Colonic mucosa (tissue), 4 donors: Measurements from ENCODE around the gene LIPG. TPM values are rescaled to one million over a fixed set of nuclear protein-coding genes. Genes with fewer than 3 reads are reported as not detected.

ENCODE experiments used
- DNase-seq: peaks from one replicate; pipeline ENCODE4 v3.0.0-alpha.2; 2020
- H3K27ac ChIP-seq: fragments of 200-600 bp; one replicate; pipeline ENCODE4 v1.8.0; 2021
- H3K27me3 ChIP-seq: fragments of 200-600 bp; one replicate; pipeline ENCODE4 v1.8.0; 2021
- H3K36me3 ChIP-seq: fragments of 200-600 bp; one replicate; pipeline ENCODE4 v1.8.0; 2021
- H3K4me1 ChIP-seq: fragments of 200-600 bp; one replicate; pipeline ENCODE4 v1.8.0; 2021; ENCODE audit warnings: mild to moderate bottlenecking
- H3K4me3 ChIP-seq: fragments of 200-600 bp; one replicate; pipeline ENCODE4 v1.8.0; 2021
- H3K9ac ChIP-seq, 2 donors: one replicate each; pipeline ENCODE4 v1.7.0; 2013; ENCODE audit warnings: control low read depth in 2 of 2, low read depth in 2 of 2, low read length in 2 of 2
- H3K9me3 ChIP-seq: fragments of 200-600 bp; one replicate; pipeline ENCODE4 v1.8.0; 2021
- CTCF ChIP-seq: fragments of 200-600 bp; IDR thresholded peaks from one replicate; pipeline ENCODE4 v1.8.0; 2022; ENCODE audit warnings: antibody characterized with exemption, mild to moderate bottlenecking
- intact Hi-C: fragments of 100-400 bp; cut with DNase I; formaldehyde crosslinking; loops from one replicate; pipeline ENCODE4 v1.14.1; 2022
- total RNA-seq, 2 donors: library from RNA; stranded (reverse); fragmentation: NEBNext Ultra II Directional in 1 of 2; extraction: Animal tissue kit (Norgen Biotek cat#: 25700) in 1 of 2; gene quantifications; one replicate each; pipeline ENCODE4 v1.2.1, GENCODE V29; 2021
- donor health status: healthy.
- donor health status: DM: no; HTN: no; CAD: no.
- donor health status: DM: no; HTN: no; CAD: no.

The LIPG gene
- total RNA-seq, 2 donors from 2014 or later, result 25.5 to 32.1 TPM

- DNase-seq, result no peak
- peaks cover 6% of the 10 kb centered on the region for H3K4me1 ChIP-seq
- no peaks in the 10 kb centered on the region for H3K27me3 ChIP-seq
- H3K9me3 ChIP-seq, result no peaks in the 10 kb centered on the region
- no peak overlapping the region for H3K27ac ChIP-seq
- no peak overlapping the region for H3K4me3 ChIP-seq
- intact Hi-C loops, result no loop called here
- no peak for TF ChIP-seq CTCF
- H3K36me3 ChIP-seq, result no peaks in the 10 kb centered on the region
- H3K9ac ChIP-seq, result no peak overlapping the region
Observed at GRCh38 chr18:49566217-49566770, 4.4 kb downstream of the LIPG start.

- Histone ChIP-seq H3K36me3 (no peaks in the 10 kb centered on the region), H3K27me3 (no peaks in the 10 kb centered on the region)
- intact Hi-C loops, result no loop called here
Observed at GRCh38 chr18:49566985-49567384, 5.1 kb downstream of the LIPG start.

GRCh38 chr18:49569724-49570123 lies 7.9 kb downstream of the LIPG start:
- no peak for DNase-seq
- no peaks in the 10 kb centered on the region for H3K36me3 ChIP-seq
- no peak overlapping the region for H3K27ac ChIP-seq
- no peaks in the 10 kb centered on the region for H3K4me1 ChIP-seq
- no peaks in the 10 kb centered on the region for H3K27me3 ChIP-seq
- H3K9me3 ChIP-seq, result no peaks in the 10 kb centered on the region
- no peak overlapping the region for H3K4me3 ChIP-seq
- intact Hi-C loops, result no loop called here
- no peak for TF ChIP-seq CTCF
- no peak overlapping the region for H3K9ac ChIP-seq

More at GRCh38 chr18:49566985-49567384, 5.1 kb downstream of the LIPG start:
- no peak overlapping the region for H3K27ac ChIP-seq
- no peak for DNase-seq
- H3K9ac ChIP-seq, result no peak overlapping the region
- no peak for TF ChIP-seq CTCF
- H3K4me1 ChIP-seq, result peaks cover 6% of the 10 kb centered on the region
- H3K4me3 ChIP-seq, result no peak overlapping the region
- no peaks in the 10 kb centered on the region for H3K9me3 ChIP-seq

DNA sequence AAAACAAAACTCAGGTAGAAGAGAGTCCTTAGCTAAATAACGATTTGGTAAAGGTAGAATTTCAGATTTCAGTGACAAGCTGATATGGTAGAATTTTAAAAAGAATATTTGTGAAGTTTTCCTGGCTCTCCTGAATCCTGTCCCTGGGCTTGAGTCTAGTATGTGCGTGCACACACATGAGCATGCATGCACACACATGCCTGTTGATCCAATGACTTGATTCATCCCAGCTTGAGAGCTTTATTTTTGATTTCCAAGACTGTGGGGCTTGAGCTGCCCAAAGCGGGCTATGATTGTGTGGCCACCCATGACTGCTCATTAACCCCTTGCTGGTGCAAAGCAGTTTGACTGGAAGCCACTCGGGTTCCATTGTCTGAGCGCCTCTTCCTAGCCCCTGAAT lies 9.0 kb downstream of the LIPG start:
- no peaks in the 10 kb centered on the region for H3K36me3 ChIP-seq
- H3K9ac ChIP-seq, result no peak overlapping the region
- H3K4me3 ChIP-seq, result no peak overlapping the region
- H3K9me3 ChIP-seq, result no peaks in the 10 kb centered on the region
- H3K27me3 ChIP-seq, result no peaks in the 10 kb centered on the region
- DNase-seq, result no peak
- intact Hi-C loops, result no loop called here
- TF ChIP-seq CTCF, result no peak
- H3K4me1 ChIP-seq, result no peaks in the 10 kb centered on the region
- H3K27ac ChIP-seq, result no peak overlapping the region

- Histone ChIP-seq H3K4me3 (no peak overlapping the region), H3K9ac (no peak overlapping the region), H3K27me3 (no peaks in the 10 kb centered on the region), H3K36me3 (no peaks in the 10 kb centered on the region), H3K27ac (no peak overlapping the region), H3K4me1 (no peaks in the 10 kb centered on the region), H3K9me3 (no peaks in the 10 kb centered on the region)
- no peak for DNase-seq
- intact Hi-C loops, result no loop called here
- no peak for TF ChIP-seq CTCF
Observed at GRCh38 chr18:49572611-49573345, 10.9 kb downstream of the LIPG start.
